Endothelial cell of umbilical vein (primary cell): ENCODE results near the gene ATP1B2. TPM values are rescaled to one million over a fixed set of nuclear protein-coding genes. Genes with fewer than 3 reads are reported as not detected.

Experiments
- BruUV-seq: library from RNA; stranded (reverse); fragments of 400-500 nt; replicated peaks from 2 replicates; lab custom pipeline; 2021; lab: Mats Ljungman, UMichigan
- CTCF ChIA-PET: fragments of 300-600, 350-600 bp; sonication (Branson Sonifier 250); formaldehyde crosslinking; loops from one replicate; lab custom pipeline; 2021; ENCODE audit warnings: antibody characterized with exemption, inconsistent platforms; lab: Charles Lee
- POLR2A ChIA-PET: fragments of 300-600, 350-600 bp; sonication (Branson Sonifier 250); formaldehyde crosslinking; loops from one replicate; lab custom pipeline; 2021; ENCODE audit warnings: antibody characterized with exemption, inconsistent platforms; lab: Charles Lee
- DNase-seq: peaks from one replicate; pipeline ENCODE4 v3.0.0-alpha.2; 2011; ENCODE audit warnings: low read depth, low spot score
- FAIRE-seq: peaks from 2 replicates; lab custom pipeline; 2011; peaks lifted over from hg19 to GRCh38; lab: Jason Lieb, UNC
- H2AFZ ChIP-seq: 2 replicates; pipeline ENCODE4 v1.6.0; 2012; ENCODE audit warnings: low read depth, low read length, control low read depth, inconsistent platforms
- H3K27ac ChIP-seq: 2 replicates; pipeline ENCODE4 v1.5.1; 2011; ENCODE audit warnings: low read depth, mild to moderate bottlenecking, control low read depth, low read length, moderate library complexity; ENCODE audit not compliant: insufficient read depth
- H3K27me3 ChIP-seq, 2 experiments: 2 replicates each; pipeline versions ENCODE4 v1.6.0 to v1.6.1; 2011; ENCODE audit warnings: low read length in 2 of 2, mixed read lengths in 1 of 2; ENCODE audit not compliant: control insufficient read depth in 2 of 2, insufficient read depth in 2 of 2
- H3K36me3 ChIP-seq, 2 experiments: 2 replicates in 1 of 2; 3 replicates in 1 of 2; pipeline ENCODE4 v1.5.1; 2011; ENCODE audit warnings: low read length in 2 of 2, mild to moderate bottlenecking in 1 of 2, moderate library complexity in 1 of 2; ENCODE audit not compliant: control insufficient read depth in 2 of 2, insufficient read depth in 2 of 2; ENCODE audit errors: extremely low read depth in 1 of 2
- H3K4me1 ChIP-seq: 3 replicates; pipeline ENCODE4 v1.5.1; 2011; ENCODE audit warnings: mild to moderate bottlenecking, low read length; ENCODE audit not compliant: control insufficient read depth, insufficient read depth; ENCODE audit errors: extremely low read depth
- H3K4me2 ChIP-seq: 2 replicates; pipeline ENCODE4 v1.6.1; 2011; ENCODE audit warnings: low read length, control low read depth, mixed read lengths; ENCODE audit not compliant: insufficient read depth
- H3K4me3 ChIP-seq, 3 experiments: fragments of 200-600 bp in 1 of 3; sonication (generic), shearing (Covaris generic) in 1 of 3; replicated peaks in 1 of 3; 2 replicates each; pipeline ENCODE4 v1.5.1; 2011 to 2016; ENCODE audit warnings: control low read depth in 3 of 3, low read length in 3 of 3, mild to moderate bottlenecking in 2 of 3, inconsistent platforms in 1 of 3, low read depth in 1 of 3, moderate library complexity in 1 of 3; ENCODE audit not compliant: insufficient read depth in 1 of 3
- H3K79me2 ChIP-seq: 2 replicates; pipeline ENCODE4 v1.6.0; 2012; ENCODE audit warnings: low read length, inconsistent platforms; ENCODE audit not compliant: control insufficient read depth, insufficient read depth
- H3K9ac ChIP-seq: replicated peaks from 2 replicates; pipeline ENCODE3; 2011; ENCODE audit warnings: low read length, control low read depth; ENCODE audit not compliant: insufficient read depth; ENCODE audit errors: extremely low read depth
- H3K9me1 ChIP-seq: replicated peaks from 3 replicates; pipeline ENCODE4 v1.6.0; 2011; ENCODE audit warnings: mild to moderate bottlenecking, low read length; ENCODE audit not compliant: control insufficient read depth, insufficient read depth; ENCODE audit errors: extremely low read depth
- H3K9me3 ChIP-seq: replicated peaks from 2 replicates; pipeline ENCODE4 v1.5.1; 2012; ENCODE audit warnings: low read length, inconsistent platforms; ENCODE audit not compliant: control insufficient read depth, insufficient read depth
- H4K20me1 ChIP-seq: replicated peaks from 2 replicates; pipeline ENCODE3; 2011; ENCODE audit warnings: mild to moderate bottlenecking, low read length; ENCODE audit not compliant: control insufficient read depth, insufficient read depth; ENCODE audit errors: extremely low read depth
- CTCF ChIP-seq, 2 donors: IDR thresholded peaks; 1 replicate in 1 of 2; 2 replicates in 1 of 2; pipeline ENCODE4 v1.5.1; 2011; ENCODE audit warnings: low read length in 2 of 2, mild to moderate bottlenecking in 2 of 2, moderate library complexity in 2 of 2, control low read depth in 1 of 2, inconsistent platforms in 1 of 2, low read depth in 1 of 2; ENCODE audit not compliant: insufficient read depth in 1 of 2; ENCODE audit errors: extremely low read depth in 1 of 2
- EZH2 ChIP-seq: IDR thresholded peaks from 2 replicates; pipeline ENCODE4 v1.6.1; 2012; ENCODE audit warnings: borderline replicate concordance, low read depth, mild to moderate bottlenecking, moderate library complexity, low read length, inconsistent platforms; ENCODE audit not compliant: severe bottlenecking
- FOS ChIP-seq: IDR thresholded peaks from 2 replicates; pipeline ENCODE4 v1.6.1; 2011; ENCODE audit warnings: mild to moderate bottlenecking, low read length, moderate library complexity, borderline replicate concordance; ENCODE audit not compliant: insufficient read depth
- GATA2 ChIP-seq: IDR thresholded peaks from 2 replicates; pipeline ENCODE4 v1.7.0; 2011; ENCODE audit warnings: low read depth, mild to moderate bottlenecking, moderate library complexity, mixed read lengths, low read length; ENCODE audit not compliant: insufficient read length, insufficient read depth
- JUN ChIP-seq: IDR thresholded peaks from 2 replicates; pipeline ENCODE4 v1.6.1; 2011; ENCODE audit warnings: borderline replicate concordance, low read depth; ENCODE audit not compliant: insufficient read length, insufficient read depth
- MAX ChIP-seq: IDR thresholded peaks from 2 replicates; pipeline ENCODE4 v1.6.1; 2011; ENCODE audit not compliant: insufficient read depth, insufficient read length
- MYC ChIP-seq: IDR thresholded peaks from one replicate; pipeline ENCODE4 v1.6.1; 2011; ENCODE audit warnings: mild to moderate bottlenecking, low read depth, low read length
- POLR2A ChIP-seq: IDR thresholded peaks from 2 replicates; pipeline ENCODE4 v1.6.1; 2012; ENCODE audit warnings: low read depth, mild to moderate bottlenecking, control low read depth, low read length
- POLR2AphosphoS5 ChIP-seq: IDR thresholded peaks from 2 replicates; pipeline ENCODE4 v1.6.1; 2012; ENCODE audit warnings: low read depth, mild to moderate bottlenecking, control low read depth, low read length, moderate library complexity; ENCODE audit not compliant: insufficient read depth
- dilution Hi-C: fragments of 300-500 bp; cut with MboI; formaldehyde crosslinking; loops from one replicate; pipeline ENCODE4 v1.15.0; 2019; ENCODE audit warnings: low sequenced_read_pairs; ENCODE audit not compliant: extremely low pct_ligation_motif_present
- intact Hi-C: fragments of 100-400 bp; cut with micrococcal nuclease; formaldehyde crosslinking; loops from one replicate; pipeline ENCODE4 v1.10.0; 2022
- polyA plus RNA-seq, 4 experiments: library from polyadenylated mRNA; depleted of rRNA in 3 of 4; stranded (reverse) in 3 of 4; unstranded in 1 of 4; fragments of >200 nt; gene quantifications; 2 replicates each; pipeline versions ENCODE4 v1.2.1 to v1.2.3, GENCODE V29; 2011 to 2012; ENCODE audit warnings: missing spikeins in 1 of 4
- total RNA-seq: library from RNA; stranded (reverse); gene quantifications from 2 replicates; pipeline ENCODE4 v1.2.3, GENCODE V29; 2021

ATP1B2 gene
- total and polyA plus RNA-seq, 2 donors (not counting 3 experiments of a cell fraction or from before 2014, with no cell fraction given): 0.06 TPM; not detected in 1

- Histone ChIP-seq H3K9ac (no peak overlapping the region), H2AFZ (no peak overlapping the region), H3K79me2 (no peaks in the 10 kb centered on the region), H3K27me3 (no peaks in the 10 kb centered on the region), H3K4me3 (no peak overlapping the region), H4K20me1 (no peaks in the 10 kb centered on the region), H3K9me1 (no peaks in the 10 kb centered on the region), H3K27ac (no peak overlapping the region), H3K4me1 (no peaks in the 10 kb centered on the region), H3K36me3 (no peaks in the 10 kb centered on the region), H3K4me2 (no peak overlapping the region), H3K9me3 (no peaks in the 10 kb centered on the region)
- DNase-seq: no peak
- BruUV-seq: no TSS peak
- intact Hi-C loops: no loop called here
- TF ChIP-seq EZH2: no peak
- TF ChIP-seq JUN: no peak
- no peak for TF ChIP-seq FOS
- no peak for TF ChIP-seq GATA2
- TF ChIP-seq MAX: no peak
- no peak for TF ChIP-seq POLR2AphosphoS5
- TF ChIP-seq MYC: no peak
- no peak for TF ChIP-seq CTCF (IDR thresholded peaks at IDR 0.05; ENCODE audit: extremely low read depth in 1 of 2, insufficient read depth in 1 of 2, low read depth in 1 of 2, low read length in 2 of 2)
- TF ChIP-seq POLR2A: no peak
- dilution Hi-C loops: no loop called here
- ChIA-PET POLR2A (no interaction called here), CTCF (no interaction called here)
- no peak for FAIRE-seq
These were observed 6.0 kb upstream of the ATP1B2 start for GRCh38 chr17:7644775-7645174.
